IPS-NIHi11 (cell line): ENCODE measurements around the gene TBX4.
"Not testable (repeated sequence)": the region's sequence is repeated elsewhere in the genome, so short reads cannot be mapped to it uniquely, and the experiment has no call there.

Experiments used
- DNase-seq: peaks from one replicate; pipeline ENCODE4 v3.0.0; 2012; ENCODE audit warnings: mixed read lengths, low spot score

The TBX4 gene

GRCh38 chr17:61484174-61484573 lies 32.0 kb downstream of the TBX4 start:
- DNase-seq = no peak

GRCh38 chr17:61485067-61485775 lies 33.0 kb downstream of the TBX4 start:
- no peak for DNase-seq

GRCh38 chr17:61486135-61487120 lies 34.2 kb downstream of the TBX4 start:
- no peak for DNase-seq

DNA sequence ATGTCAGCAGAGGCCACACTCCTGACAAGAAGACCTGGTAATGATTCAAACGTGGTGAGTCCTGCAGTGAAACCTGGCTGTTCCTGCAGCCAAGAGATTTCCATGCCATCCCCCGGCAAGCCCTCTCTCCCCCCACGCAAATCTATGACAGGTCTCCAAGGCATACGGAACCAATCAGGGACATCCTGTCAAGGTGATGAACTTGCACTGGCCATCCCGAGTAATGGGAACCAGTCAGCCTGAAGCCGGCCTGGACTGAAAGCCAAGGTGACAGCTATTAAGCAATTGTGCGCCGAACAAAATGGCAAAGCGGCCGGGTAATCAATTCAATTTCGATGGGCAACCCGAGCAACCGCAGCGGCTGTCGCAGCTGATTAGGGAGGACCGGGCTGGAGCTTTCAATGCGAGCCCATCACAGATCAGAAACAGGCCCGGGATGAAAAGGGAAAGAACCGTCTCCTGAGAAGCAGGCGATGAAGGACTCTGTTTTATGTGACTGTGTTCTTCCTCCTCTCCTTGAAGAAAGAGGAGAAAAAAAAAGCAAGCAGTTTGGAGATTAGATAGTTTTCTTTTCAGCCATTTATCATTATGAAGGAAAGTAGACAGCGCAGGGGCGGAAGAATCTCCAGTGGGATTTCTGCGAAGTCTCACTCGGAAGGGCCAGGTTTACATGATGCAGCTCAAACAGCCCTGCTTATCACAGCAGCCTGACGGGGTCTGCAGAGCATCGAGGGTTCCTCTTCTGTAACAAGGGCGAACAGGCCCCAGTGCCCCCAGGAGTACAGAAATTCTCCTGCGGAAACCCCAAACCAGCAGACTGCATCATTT lies 35.2 kb downstream of the TBX4 start:
- DNase-seq = no peak

DNA sequence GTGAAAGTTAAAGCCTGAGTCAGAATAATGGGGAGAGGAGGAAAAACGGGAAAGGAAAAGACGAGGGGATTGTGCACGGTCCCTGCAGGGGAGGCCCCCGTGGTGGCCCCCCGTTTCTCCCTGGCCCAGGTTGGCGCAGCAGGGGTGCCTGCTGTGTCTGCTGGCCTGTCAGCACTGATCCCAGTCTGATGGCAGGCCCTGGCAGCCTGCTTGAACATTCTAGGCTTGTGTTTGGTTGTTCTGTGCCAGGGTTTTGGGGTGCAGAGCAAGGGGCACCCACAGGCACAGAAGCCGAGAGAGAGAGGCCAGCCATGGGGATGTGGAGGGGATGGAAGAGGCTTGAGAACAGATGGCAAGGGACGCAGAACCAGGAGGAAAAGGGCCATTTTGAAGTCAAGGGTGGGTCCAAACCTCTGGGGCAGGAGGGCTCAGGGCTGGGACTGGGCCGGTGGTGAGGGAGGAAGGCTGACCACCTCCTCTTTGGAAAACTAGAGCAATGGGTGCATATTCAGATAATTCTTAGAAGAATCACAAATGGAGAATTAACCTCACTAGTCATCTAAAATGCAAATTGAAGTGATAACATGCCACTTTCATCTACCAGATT lies 35.9 kb downstream of the TBX4 start:
- no peak for DNase-seq

- DNase-seq = no peak
Measured at GRCh38 chr17:61488878-61489718, 36.9 kb downstream of the TBX4 start.

- DNase-seq = no peak
Measured at GRCh38 chr17:61489719-61490490, 37.7 kb downstream of the TBX4 start.

DNA sequence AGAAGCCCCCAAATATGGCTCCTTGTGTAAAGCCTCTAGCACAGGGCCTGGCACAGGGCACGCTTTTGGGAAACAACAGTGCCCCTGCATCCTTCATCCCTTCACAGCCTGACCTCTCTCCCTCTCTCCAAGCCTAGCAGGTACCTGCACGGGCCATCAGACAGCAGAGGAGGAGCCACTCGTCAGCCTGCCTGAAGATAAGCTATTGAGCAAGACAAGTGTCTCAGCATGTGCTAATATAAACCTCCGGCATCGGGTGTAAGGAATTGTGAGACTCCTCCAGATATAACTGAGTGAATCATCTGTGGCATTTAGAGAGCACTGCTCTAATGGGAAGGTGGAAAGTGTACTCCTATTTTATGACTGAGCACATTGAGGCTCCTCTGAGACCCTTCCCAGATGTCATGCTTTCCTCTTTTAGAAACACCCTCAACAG lies 38.3 kb downstream of the TBX4 start:
- no peak for DNase-seq

- no peak for DNase-seq
Measured at GRCh38 chr17:61491981-61492380, 39.8 kb downstream of the TBX4 start.

GRCh38 chr17:61492759-61493526 lies 40.7 kb downstream of the TBX4 start:
- DNase-seq = no peak

GRCh38 chr17:61493830-61494324 lies 41.7 kb downstream of the TBX4 start:
- DNase-seq = not testable (repeated sequence)

DNA sequence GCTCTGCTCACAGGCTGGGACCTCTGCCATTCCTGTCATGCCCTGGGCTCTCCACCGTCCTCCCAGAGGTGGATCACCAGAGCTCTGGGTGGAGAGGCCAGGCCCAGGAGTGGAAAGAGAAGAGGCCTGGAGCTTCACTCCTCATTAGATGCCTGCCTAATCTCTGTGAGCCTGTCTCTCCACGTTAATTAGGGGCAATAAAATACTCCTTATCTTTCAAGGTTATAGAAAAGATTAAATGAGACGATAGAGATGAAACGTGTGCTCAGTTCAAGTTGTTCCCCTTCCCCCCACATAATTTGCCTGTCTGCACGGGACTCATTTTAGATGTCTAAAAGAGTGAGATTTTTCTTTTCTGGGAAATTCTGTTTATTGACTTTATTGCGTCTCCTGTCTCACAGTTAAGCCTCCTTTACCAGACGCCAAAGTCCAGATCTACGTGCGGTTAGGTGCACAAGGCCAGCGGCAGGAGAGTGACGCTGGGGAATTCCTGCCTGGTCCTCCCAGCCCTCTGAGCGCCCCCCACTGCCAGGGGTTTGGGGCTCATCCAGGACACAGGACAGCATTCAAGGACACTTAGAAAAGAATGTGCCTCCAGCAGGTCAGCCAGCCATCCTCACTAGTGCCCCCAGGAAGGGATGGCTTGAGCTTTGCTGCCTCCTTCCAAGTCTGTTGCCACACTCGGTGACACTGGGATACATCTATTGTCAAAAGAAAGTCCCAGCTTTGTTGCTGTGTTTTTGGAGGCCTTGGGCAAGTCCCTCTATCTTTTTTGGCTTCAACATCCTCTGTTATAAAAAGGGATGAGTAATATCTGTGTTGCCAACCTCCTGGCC lies 42.3 kb downstream of the TBX4 start:
- DNase-seq = no peak

DNA sequence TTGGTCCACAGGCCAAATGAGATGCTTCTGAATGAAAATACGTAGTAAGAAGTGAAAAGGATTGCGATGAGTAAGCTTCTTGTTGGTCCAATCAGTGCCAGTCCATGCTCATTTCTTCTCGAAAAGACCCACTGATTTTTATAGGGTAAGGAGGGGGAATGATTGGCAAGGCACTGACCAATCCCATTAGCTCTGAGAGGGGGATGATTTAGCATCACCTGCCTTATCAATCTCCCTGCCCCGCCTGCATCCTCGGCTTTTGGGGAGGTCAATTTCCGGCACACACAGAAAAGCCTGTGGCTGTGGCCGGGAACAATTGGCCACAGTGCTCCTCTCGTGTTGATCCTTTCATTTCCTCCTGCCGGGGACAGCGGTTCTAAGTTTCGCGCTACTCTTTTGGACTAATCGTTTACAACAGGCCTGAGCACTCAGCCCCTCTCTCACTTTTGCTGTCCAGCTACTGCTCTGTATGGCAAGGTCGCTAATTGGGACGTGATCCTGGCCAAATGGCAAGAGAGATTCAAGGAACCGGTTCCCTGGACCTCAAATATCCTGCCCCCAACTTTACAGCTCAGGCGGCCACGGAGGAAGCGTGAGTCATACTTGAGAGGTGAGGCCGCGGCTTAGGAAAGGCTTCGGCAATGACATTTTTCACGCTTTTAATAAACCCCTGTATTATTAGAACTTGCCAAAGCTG lies 43.1 kb downstream of the TBX4 start:
- DNase-seq = no peak

GRCh38 chr17:61496174-61496956 lies 44.1 kb downstream of the TBX4 start:
- no peak for DNase-seq

- no peak for DNase-seq
Measured at GRCh38 chr17:61496957-61497653, 44.9 kb downstream of the TBX4 start.
